ENCODE data around the gene MPO.

- no peak for TF ChIP-seq CTCF (IDR thresholded peaks at IDR 0.05)
- TF ChIP-seq POLR2A (IDR thresholded peaks at IDR 0.05), result no peak
Measured at GRCh38 chr17:58327363-58328194, 46.8 kb upstream of the MPO start.
